DMS79 (cell line): ENCODE data around the gene ZG16.

Source experiments
- DNase-seq: peaks from one replicate; lab custom pipeline; 2025; lab: John Stamatoyannopoulos, UW

Gene ZG16

GRCh38 chr16:29809850-29810698, 32.0 kb downstream of the ZG16 start:
- DNase-seq: no peak

GRCh38 chr16:29810699-29811169, 32.7 kb downstream of the ZG16 start:
- DNase-seq: no peak

- peak; percentile 83 for DNase-seq
Observed at GRCh38 chr16:29811170-29811895, 33.3 kb downstream of the ZG16 start.

GRCh38 chr16:29811896-29812665, 34.0 kb downstream of the ZG16 start, which contains the start of gene PRRT2:
Gene PRRT2, plus strand, starts transcription at chr16:29812193. Its CDS starts 862 bp downstream, at chr16:29813055.
- DNase-seq: peak; percentile 57

GRCh38 chr16:29812754-29813643, 34.9 kb downstream of the ZG16 start:
- no peak for DNase-seq

- DNase-seq: no peak
Observed at GRCh38 chr16:29813644-29814562, 35.8 kb downstream of the ZG16 start.

- DNase-seq: no peak
Observed at GRCh38 chr16:29814592-29814991, 36.5 kb downstream of the ZG16 start.

- peak; percentile 9 for DNase-seq
Observed at GRCh38 chr16:29815032-29815721, 37.1 kb downstream of the ZG16 start.

GRCh38 chr16:29815793-29816693, 38.0 kb downstream of the ZG16 start, which contains the start of gene PAGR1:
Gene PAGR1, plus strand, starts transcription at chr16:29816152. Its CDS starts 374 bp downstream, at chr16:29816526.
- peak; percentile 99 for DNase-seq

GRCh38 chr16:29816694-29817441, 38.8 kb downstream of the ZG16 start:
- DNase-seq: peak; percentile 12

GRCh38 chr16:29818082-29818481, 40.0 kb downstream of the ZG16 start:
- DNase-seq: no peak

- no peak for DNase-seq
Observed at GRCh38 chr16:29819506-29819905, 41.5 kb downstream of the ZG16 start.

- peak; percentile 44 for DNase-seq
Observed at GRCh38 chr16:29820271-29820701, 42.2 kb downstream of the ZG16 start, which contains the start of gene MVP. Gene MVP, plus strand, starts transcription at chr16:29820462. Its CDS starts 10,088 bp downstream, at chr16:29830550.

GRCh38 chr16:29820730-29821642, 42.9 kb downstream of the ZG16 start:
- DNase-seq: peak; percentile 5

- peak; percentile 37 for DNase-seq
Observed at GRCh38 chr16:29821643-29822115, 43.6 kb downstream of the ZG16 start.

- no peak for DNase-seq
Observed at GRCh38 chr16:29824589-29825144, 46.6 kb downstream of the ZG16 start.
